WTC11 (cell line): ENCODE results near the gene CHRNA5. TPM values are rescaled to one million over a fixed set of nuclear protein-coding genes. Genes with fewer than 3 reads are reported as not detected.

Experiments
- ARID4B ChIP-seq: sonication (generic); formaldehyde crosslinking; IDR thresholded peaks from 2 replicates; pipeline ENCODE4 v1.8.0; 2023; ENCODE audit warnings: missing genetic modification reagents, mild to moderate bottlenecking, borderline replicate concordance
- ATF1 ChIP-seq: sonication (generic); formaldehyde crosslinking; IDR thresholded peaks from 2 replicates; pipeline ENCODE4 v1.8.1; 2023; ENCODE audit warnings: mild to moderate bottlenecking, moderate library complexity, missing genetic modification reagents
- ATF2 ChIP-seq: sonication (generic); formaldehyde crosslinking; IDR thresholded peaks from 2 replicates; pipeline ENCODE4 v1.8.1; 2022; ENCODE audit warnings: low read depth, missing genetic modification reagents, borderline replicate concordance
- CREM ChIP-seq: sonication (generic); formaldehyde crosslinking; IDR thresholded peaks from 2 replicates; pipeline ENCODE4 v1.8.1; 2022; ENCODE audit warnings: mild to moderate bottlenecking, missing genetic modification reagents, moderate library complexity
- E2F1 ChIP-seq: sonication (generic); formaldehyde crosslinking; IDR thresholded peaks from 2 replicates; pipeline ENCODE4 v1.8.0; 2022; ENCODE audit warnings: mild to moderate bottlenecking, missing genetic modification reagents
- FOXP4 ChIP-seq: sonication (generic); formaldehyde crosslinking; IDR thresholded peaks from 2 replicates; pipeline ENCODE4 v1.8.0; 2022; ENCODE audit warnings: mild to moderate bottlenecking, missing genetic modification reagents
- GTF2I ChIP-seq: fragments of 250-450 bp; sonication (Bioruptor Pico); conservative IDR thresholded peaks from 2 replicates; pipeline ENCODE4 v1.4.0; 2021; ENCODE audit warnings: mild to moderate bottlenecking
- JUN ChIP-seq: sonication (generic); formaldehyde crosslinking; IDR thresholded peaks from 2 replicates; pipeline ENCODE4 v1.8.0; 2023; ENCODE audit warnings: mild to moderate bottlenecking, missing genetic modification reagents
- NR1H2 ChIP-seq: sonication (generic); formaldehyde crosslinking; IDR thresholded peaks from 2 replicates; pipeline ENCODE4 v1.9.0; 2021; ENCODE audit warnings: mild to moderate bottlenecking, moderate library complexity, missing genetic modification reagents
- OVOL2 ChIP-seq: fragments of 250-450 bp; sonication (Bioruptor Pico); IDR thresholded peaks from 2 replicates; pipeline ENCODE4 v1.9.0; 2021; ENCODE audit warnings: mild to moderate bottlenecking, borderline replicate concordance
- PRDM15 ChIP-seq: sonication (generic); formaldehyde crosslinking; IDR thresholded peaks from 2 replicates; pipeline ENCODE4 v1.8.0; 2022; ENCODE audit warnings: missing genetic modification reagents
- PRRX2 ChIP-seq: fragments of 250-450 bp; sonication (Bioruptor Pico); IDR thresholded peaks from 2 replicates; pipeline ENCODE4 v1.8.0; 2021; ENCODE audit warnings: mild to moderate bottlenecking
- RELA ChIP-seq: sonication (generic); formaldehyde crosslinking; IDR thresholded peaks from 2 replicates; pipeline ENCODE4 v1.8.1; 2022; ENCODE audit warnings: missing genetic modification reagents, mild to moderate bottlenecking, borderline replicate concordance
- SMAD3 ChIP-seq: sonication (generic); formaldehyde crosslinking; IDR thresholded peaks from 2 replicates; pipeline ENCODE4 v1.8.0; 2022; ENCODE audit warnings: missing genetic modification reagents, mild to moderate bottlenecking, borderline replicate concordance
- SMAD4 ChIP-seq: sonication (generic); formaldehyde crosslinking; IDR thresholded peaks from 2 replicates; pipeline ENCODE4 v1.8.0; 2022; ENCODE audit warnings: mild to moderate bottlenecking, missing genetic modification reagents
- TCF7 ChIP-seq: sonication (generic); formaldehyde crosslinking; IDR thresholded peaks from 2 replicates; pipeline ENCODE4 v1.8.0; 2022; ENCODE audit warnings: mild to moderate bottlenecking, low read depth, missing genetic modification reagents, moderate library complexity
- TEAD1 ChIP-seq: sonication (generic); formaldehyde crosslinking; IDR thresholded peaks from 2 replicates; pipeline ENCODE4 v1.8.0; 2022; ENCODE audit warnings: mild to moderate bottlenecking, missing genetic modification reagents
- ZMAT4 ChIP-seq: fragments of 250-450 bp; sonication (Bioruptor Pico); IDR thresholded peaks from 2 replicates; pipeline ENCODE4 v1.9.0; 2021; ENCODE audit warnings: mild to moderate bottlenecking
- ZNF121 ChIP-seq: sonication (generic); formaldehyde crosslinking; IDR thresholded peaks from 2 replicates; pipeline ENCODE4 v1.8.0; 2023; ENCODE audit warnings: missing genetic modification reagents
- ZNF281 ChIP-seq: sonication (generic); formaldehyde crosslinking; IDR thresholded peaks from 2 replicates; pipeline ENCODE4 v1.8.0; 2023; ENCODE audit warnings: mild to moderate bottlenecking, missing genetic modification reagents
- ZSCAN18 ChIP-seq: fragments of 250-450 bp; sonication (Bioruptor Pico); IDR thresholded peaks from 2 replicates; pipeline ENCODE4 v2.1.2; 2022; ENCODE audit warnings: mild to moderate bottlenecking, moderate library complexity
- total RNA-seq: library from RNA; stranded (reverse); gene quantifications from 3 replicates; pipeline ENCODE4 v1.2.3, GENCODE V29; 2021

Gene CHRNA5
- total RNA-seq, 1 experiment from 2014 or later: 21.0 TPM

- TF ChIP-seq ZNF281 (CRISPR knock-in tag) (peak; percentile 51; the same call in 1 of the 2 replicates), ARID4B (CRISPR knock-in tag) (peak; percentile 93; the same call in 1 of the 2 replicates), CREM (0 out of 2 replicates have a peak, but pooled peaks have one; percentile 55), PRRX2 (CRISPR knock-in tag) (no peak), ATF1 (0 out of 2 replicates have a peak, but pooled peaks have one; percentile 63), E2F1 (CRISPR knock-in tag) (peak; percentile 82; the same call in 1 of the 2 replicates), ZMAT4 (no peak), JUN (CRISPR knock-in tag) (peak; percentile 84), NR1H2 (CRISPR knock-in tag) (peak; percentile 76), ZNF121 (CRISPR knock-in tag) (no peak), SMAD4 (CRISPR knock-in tag) (peak; percentile 36; the same call in 1 of the 2 replicates), PRDM15 (peak; percentile 65; the same call in 1 of the 2 replicates), SMAD3 (CRISPR knock-in tag) (peak; percentile 89), ATF2 (peak; percentile 15; the same call in 1 of the 2 replicates), TCF7 (CRISPR knock-in tag) (no peak), FOXP4 (CRISPR knock-in tag) (peak; percentile 87), OVOL2 (CRISPR knock-in tag) (no peak), RELA (CRISPR knock-in tag) (no peak), GTF2I (CRISPR knock-in tag) (0 out of 2 replicates have a peak, but pooled peaks have one; percentile 17), ZSCAN18 (CRISPR knock-in tag) (no peak), TEAD1 (CRISPR knock-in tag) (peak; percentile 89)
Measured at GRCh38 chr15:78641102-78641748, 75.9 kb downstream of the CHRNA5 start, which contains the start of gene CHRNB4 (continued).
